ENCODE measurements around the gene LY6G6C. TPM values are rescaled to one million over a fixed set of nuclear protein-coding genes. Genes with fewer than 3 reads are reported as not detected.

LY6G6C gene
- total RNA-seq, 4 donors from 2014 or later: 80.0 to 376 (median 338) TPM

DNA sequence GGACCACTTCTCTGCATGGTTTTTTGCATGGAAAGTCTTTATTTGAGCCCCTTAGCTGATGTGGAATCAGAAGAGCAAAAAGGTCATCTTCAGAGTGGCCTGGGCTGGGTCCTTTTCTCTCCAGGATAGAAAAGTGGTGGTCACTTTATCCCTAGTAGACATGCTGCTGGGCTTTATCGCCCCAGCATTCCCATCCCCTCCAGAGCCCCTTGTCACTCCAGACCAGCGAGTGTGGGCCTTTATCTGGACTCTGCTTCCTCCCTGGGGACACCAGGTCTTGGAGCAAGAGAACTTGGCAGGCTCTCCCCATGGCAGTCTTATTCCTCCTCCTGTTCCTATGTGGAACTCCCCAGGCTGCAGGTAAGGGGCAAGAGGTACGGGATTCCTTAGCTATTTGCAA lies 14.9 kb downstream of the LY6G6C start, which contains the start of gene LY6G6F:
Gene LY6G6F (plus strand): TSS at position 268 of the 400 bp plus-strand sequence. CDS start 41 bp downstream, at position 309.
- Histone ChIP-seq H3K4me1 (peaks cover 23% of the 10 kb centered on the region), H3K36me3 (no peaks in the 10 kb centered on the region), H3K9me3 (no peaks in the 10 kb centered on the region), H3K27me3 (no peaks in the 10 kb centered on the region), H3K4me3 (no peak within 1 kb of the TSS), H3K27ac (no peak within 1 kb of the TSS)
- DNase-seq (ENCODE audit: low spot score in 2 of 2): no peak
- TF ChIP-seq POLR2AphosphoS5 (IDR thresholded peaks at IDR 0.05) (no peak), POLR2A (IDR thresholded peaks at IDR 0.05) (no peak), EP300 (IDR thresholded peaks at IDR 0.05) (no peak)
- TF ChIP-seq, protein P1, sequence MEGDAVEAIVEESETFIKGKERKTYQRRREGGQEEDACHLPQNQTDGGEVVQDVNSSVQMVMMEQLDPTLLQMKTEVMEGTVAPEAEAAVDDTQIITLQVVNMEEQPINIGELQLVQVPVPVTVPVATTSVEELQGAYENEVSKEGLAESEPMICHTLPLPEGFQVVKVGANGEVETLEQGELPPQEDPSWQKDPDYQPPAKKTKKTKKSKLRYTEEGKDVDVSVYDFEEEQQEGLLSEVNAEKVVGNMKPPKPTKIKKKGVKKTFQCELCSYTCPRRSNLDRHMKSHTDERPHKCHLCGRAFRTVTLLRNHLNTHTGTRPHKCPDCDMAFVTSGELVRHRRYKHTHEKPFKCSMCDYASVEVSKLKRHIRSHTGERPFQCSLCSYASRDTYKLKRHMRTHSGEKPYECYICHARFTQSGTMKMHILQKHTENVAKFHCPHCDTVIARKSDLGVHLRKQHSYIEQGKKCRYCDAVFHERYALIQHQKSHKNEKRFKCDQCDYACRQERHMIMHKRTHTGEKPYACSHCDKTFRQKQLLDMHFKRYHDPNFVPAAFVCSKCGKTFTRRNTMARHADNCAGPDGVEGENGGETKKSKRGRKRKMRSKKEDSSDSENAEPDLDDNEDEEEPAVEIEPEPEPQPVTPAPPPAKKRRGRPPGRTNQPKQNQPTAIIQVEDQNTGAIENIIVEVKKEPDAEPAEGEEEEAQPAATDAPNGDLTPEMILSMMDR (IDR thresholded peaks at IDR 0.05): no peak
- WGBS: 56% methylated on average over 3 of the region's 3 CpGs

- 78% methylated on average over 6 of the region's 6 CpGs for WGBS
- no peaks in the 10 kb centered on the region for H3K36me3 ChIP-seq
- H3K4me1 ChIP-seq: peaks cover 23% of the 10 kb centered on the region
- H3K27ac ChIP-seq: no peak overlapping the region
- H3K4me3 ChIP-seq: no peak overlapping the region
- TF ChIP-seq POLR2AphosphoS5 (IDR thresholded peaks at IDR 0.05): no peak
- no peak for TF ChIP-seq POLR2A (IDR thresholded peaks at IDR 0.05)
- TF ChIP-seq EP300 (IDR thresholded peaks at IDR 0.05): no peak
- no peak for DNase-seq (ENCODE audit: low spot score in 2 of 2)
- H3K27me3 ChIP-seq: no peaks in the 10 kb centered on the region
- H3K9me3 ChIP-seq: no peaks in the 10 kb centered on the region
Observed at GRCh38 chr6:31705931-31706330, 15.6 kb downstream of the LY6G6C start.

DNA sequence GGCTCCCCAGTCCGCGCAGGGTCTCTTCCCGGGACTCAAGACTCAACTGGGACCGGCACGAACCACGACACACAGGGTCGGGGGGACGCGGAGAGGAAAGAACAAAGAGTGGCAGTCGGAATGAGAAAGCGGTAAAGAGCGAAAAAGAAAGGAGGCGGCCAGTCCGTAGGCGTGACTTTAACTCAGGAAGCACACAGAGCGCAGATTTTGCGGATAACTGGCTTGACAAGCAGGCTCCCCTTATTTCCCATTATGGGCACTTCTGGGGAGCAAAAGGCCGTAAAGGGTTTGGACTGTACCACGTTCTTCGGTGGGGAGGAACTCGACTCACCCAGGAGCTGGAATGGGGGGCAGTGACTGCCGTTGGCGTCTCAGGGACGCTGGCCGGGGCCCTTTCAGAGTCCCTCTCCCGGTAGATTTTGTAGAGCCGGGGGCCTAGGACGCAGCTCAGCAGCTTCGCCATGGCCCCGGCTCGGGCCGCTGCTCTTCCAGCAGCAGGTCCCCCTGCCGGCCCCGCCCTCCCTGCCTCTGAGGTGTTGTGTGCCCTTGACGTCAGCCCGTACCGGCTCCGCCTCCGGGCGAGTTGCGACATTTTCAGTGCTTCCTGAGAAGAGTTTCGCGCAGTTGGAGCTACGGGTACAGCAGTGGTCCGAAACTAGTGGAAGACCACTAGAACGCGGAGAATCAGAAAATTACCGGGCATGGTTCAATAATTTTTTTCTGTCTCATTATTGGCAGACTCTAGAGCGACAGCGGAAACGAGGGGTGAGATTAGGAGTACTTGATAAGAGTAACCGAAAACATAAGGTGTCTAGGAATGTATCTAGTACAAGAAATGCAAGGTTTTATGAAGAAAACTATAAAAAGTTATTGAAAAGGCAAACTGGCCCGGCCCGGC lies 18.5 kb downstream of the LY6G6C start, which contains the start of gene ABHD16A:
Gene ABHD16A (minus strand): TSS at position 506 of the 898 bp plus-strand sequence. CDS start 43 bp downstream, at position 463.
- TF ChIP-seq POLR2AphosphoS5 (IDR thresholded peaks at IDR 0.05) (peak in 2 of 3 donors; percentile 91 to 94), POLR2A (IDR thresholded peaks at IDR 0.05) (peak; percentile 88 to 97)
- TF ChIP-seq, protein P1 (IDR thresholded peaks at IDR 0.05): no peak
- Histone ChIP-seq H3K4me3 (peak within 1 kb of the TSS; percentile 69), H3K9me3 (no peaks in the 10 kb centered on the region), H3K36me3 (peaks cover 11% of the 10 kb centered on the region), H3K27ac (peak within 1 kb of the TSS; percentile 96), H3K27me3 (no peaks in the 10 kb centered on the region), H3K4me1 (peaks cover 20% of the 10 kb centered on the region)
- DNase-seq (ENCODE audit: low spot score in 2 of 2): peak; percentile 99 to 100
- under 1% methylated on average over 54 of the region's 54 CpGs for WGBS

DNA sequence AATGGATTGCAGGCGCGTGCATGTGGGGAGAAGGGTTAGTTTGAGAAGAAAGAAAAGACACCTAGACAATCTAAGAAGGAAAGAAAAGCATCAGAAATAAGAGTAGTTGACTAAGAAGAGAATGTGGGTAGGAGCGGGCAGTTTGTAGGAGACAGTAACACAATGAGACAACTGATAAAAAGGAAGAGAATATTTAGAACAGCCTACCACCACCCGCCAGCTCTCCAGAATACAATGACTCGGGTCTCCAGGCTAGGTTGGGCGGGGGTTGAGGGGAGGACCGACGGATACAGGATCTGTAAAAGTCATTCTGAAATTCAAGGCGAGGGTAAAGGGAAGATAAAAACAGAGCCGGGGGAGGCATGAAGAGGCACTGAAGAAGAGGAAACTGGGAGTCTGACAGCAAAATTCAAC lies 19.1 kb downstream of the LY6G6C start:
- H3K27me3 ChIP-seq: no peaks in the 10 kb centered on the region
- TF ChIP-seq POLR2A (IDR thresholded peaks at IDR 0.05) (no peak), EP300 (IDR thresholded peaks at IDR 0.05) (no peak), POLR2AphosphoS5 (IDR thresholded peaks at IDR 0.05) (no peak)
- TF ChIP-seq, protein P1 (IDR thresholded peaks at IDR 0.05): no peak
- peak overlapping the region; percentile 96 for H3K27ac ChIP-seq
- H3K4me3 ChIP-seq: peak overlapping the region; percentile 69
- under 1% methylated on average over 10 of the region's 10 CpGs for WGBS
- peaks cover 20% of the 10 kb centered on the region for H3K4me1 ChIP-seq
- no peak for DNase-seq (ENCODE audit: low spot score in 2 of 2)
- no peaks in the 10 kb centered on the region for H3K9me3 ChIP-seq
- H3K36me3 ChIP-seq: peaks cover 15% of the 10 kb centered on the region

GRCh38 chr6:31701666-31702404 lies 19.7 kb downstream of the LY6G6C start:
- H3K36me3 ChIP-seq: peaks cover 20% of the 10 kb centered on the region
- DNase-seq (ENCODE audit: low spot score in 2 of 2): no peak
- TF ChIP-seq POLR2A (IDR thresholded peaks at IDR 0.05): no peak
- no peak for TF ChIP-seq POLR2AphosphoS5 (IDR thresholded peaks at IDR 0.05)
- TF ChIP-seq, protein P1 (IDR thresholded peaks at IDR 0.05): no peak
- TF ChIP-seq EP300 (IDR thresholded peaks at IDR 0.05): no peak
- H3K4me3 ChIP-seq: peak overlapping the region; percentile 69
- peaks cover 20% of the 10 kb centered on the region for H3K4me1 ChIP-seq
- no peaks in the 10 kb centered on the region for H3K9me3 ChIP-seq
- WGBS: 21% methylated on average over 7 of the region's 7 CpGs
- H3K27ac ChIP-seq: peak overlapping the region; percentile 96
- no peaks in the 10 kb centered on the region for H3K27me3 ChIP-seq
